B cell (primary cell): ENCODE data around the gene ADCY7.

Source experiments
- EZH2 ChIP-seq: IDR thresholded peaks from 2 replicates; pipeline ENCODE4 v1.6.1; 2012; ENCODE audit warnings: borderline replicate concordance, low read depth, mild to moderate bottlenecking, moderate library complexity, low read length; ENCODE audit not compliant: insufficient read depth, poor library complexity, severe bottlenecking
- TF ChIP-seq, protein P1 (sequence below): fragments of 200-600 bp; IDR thresholded peaks from one replicate; pipeline ENCODE4 v1.8.0; 2022; ENCODE audit warnings: antibody characterized with exemption, mild to moderate bottlenecking

DNA sequence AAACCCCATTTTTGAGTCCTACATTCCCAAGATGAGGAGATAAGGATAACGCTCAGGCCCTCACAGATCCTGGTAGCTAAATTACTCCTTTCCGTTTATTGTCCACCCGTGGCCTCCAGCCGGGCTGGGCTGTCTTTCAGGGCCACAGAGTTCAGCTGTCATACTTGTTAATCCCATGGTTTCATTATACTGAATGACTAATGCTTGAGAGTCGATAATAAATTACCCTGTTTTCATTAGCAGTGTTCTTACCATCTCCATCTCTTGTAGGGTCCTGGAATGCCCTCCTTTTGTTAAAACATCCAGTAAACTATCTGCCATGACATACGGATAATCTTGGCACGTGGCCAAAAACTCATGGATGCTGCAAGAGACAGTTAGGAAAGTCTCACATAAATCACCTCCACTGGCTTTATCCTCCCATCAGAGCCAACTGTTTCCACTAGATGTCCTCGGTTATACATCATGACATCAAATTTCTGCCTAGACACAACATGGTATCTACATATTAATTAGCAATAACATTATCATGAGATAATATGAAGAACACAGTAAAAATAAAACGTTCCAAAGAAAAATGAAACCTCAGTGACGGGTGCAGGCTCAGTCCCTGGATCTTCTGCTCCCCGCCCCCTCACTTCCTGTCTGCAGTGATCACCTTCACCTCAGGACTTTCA, 57.1 kb downstream of the ADCY7 start:
- TF ChIP-seq, protein P1, sequence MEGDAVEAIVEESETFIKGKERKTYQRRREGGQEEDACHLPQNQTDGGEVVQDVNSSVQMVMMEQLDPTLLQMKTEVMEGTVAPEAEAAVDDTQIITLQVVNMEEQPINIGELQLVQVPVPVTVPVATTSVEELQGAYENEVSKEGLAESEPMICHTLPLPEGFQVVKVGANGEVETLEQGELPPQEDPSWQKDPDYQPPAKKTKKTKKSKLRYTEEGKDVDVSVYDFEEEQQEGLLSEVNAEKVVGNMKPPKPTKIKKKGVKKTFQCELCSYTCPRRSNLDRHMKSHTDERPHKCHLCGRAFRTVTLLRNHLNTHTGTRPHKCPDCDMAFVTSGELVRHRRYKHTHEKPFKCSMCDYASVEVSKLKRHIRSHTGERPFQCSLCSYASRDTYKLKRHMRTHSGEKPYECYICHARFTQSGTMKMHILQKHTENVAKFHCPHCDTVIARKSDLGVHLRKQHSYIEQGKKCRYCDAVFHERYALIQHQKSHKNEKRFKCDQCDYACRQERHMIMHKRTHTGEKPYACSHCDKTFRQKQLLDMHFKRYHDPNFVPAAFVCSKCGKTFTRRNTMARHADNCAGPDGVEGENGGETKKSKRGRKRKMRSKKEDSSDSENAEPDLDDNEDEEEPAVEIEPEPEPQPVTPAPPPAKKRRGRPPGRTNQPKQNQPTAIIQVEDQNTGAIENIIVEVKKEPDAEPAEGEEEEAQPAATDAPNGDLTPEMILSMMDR: peak; percentile 28
- no peak for TF ChIP-seq EZH2
